ENCODE measurements around the gene P2RX3.
"Not testable (repeated sequence)": the region's sequence is repeated elsewhere in the genome, so short reads cannot be mapped to it uniquely, and the experiment has no call there.

Gene P2RX3

GRCh38 chr11:57353852-57354251 is 15.7 kb downstream of the P2RX3 start:
- DNase-seq, result no peak

GRCh38 chr11:57354699-57355098 is 16.5 kb downstream of the P2RX3 start:
- DNase-seq, result no peak

- DNase-seq, result no peak
Measured at GRCh38 chr11:57356268-57356667, 18.1 kb downstream of the P2RX3 start.

- DNase-seq, result no peak
Measured at GRCh38 chr11:57357310-57357709, 19.2 kb downstream of the P2RX3 start.

GRCh38 chr11:57357856-57358255 is 19.7 kb downstream of the P2RX3 start:
- no peak for DNase-seq

GRCh38 chr11:57358543-57358961 is 20.4 kb downstream of the P2RX3 start:
- no peak for DNase-seq

GRCh38 chr11:57358991-57359390 is 20.8 kb downstream of the P2RX3 start:
- DNase-seq, result no peak

- DNase-seq, result no peak
Measured at GRCh38 chr11:57359396-57359795, 21.2 kb downstream of the P2RX3 start.

- DNase-seq, result no peak
Measured at GRCh38 chr11:57359896-57360690, 21.9 kb downstream of the P2RX3 start.

GRCh38 chr11:57360991-57361390 is 22.8 kb downstream of the P2RX3 start:
- DNase-seq, result no peak

GRCh38 chr11:57361420-57361819 is 23.3 kb downstream of the P2RX3 start:
- DNase-seq, result not testable (repeated sequence)

- DNase-seq, result no peak
Measured at GRCh38 chr11:57361926-57362325, 23.8 kb downstream of the P2RX3 start.

GRCh38 chr11:57363131-57364080 is 25.3 kb downstream of the P2RX3 start:
- DNase-seq, result no peak

- no peak for DNase-seq
Measured at GRCh38 chr11:57364851-57365660, 26.9 kb downstream of the P2RX3 start.

GRCh38 chr11:57368106-57368844 is 30.1 kb downstream of the P2RX3 start:
- DNase-seq, result peak; percentile 19

- DNase-seq, result no peak
Measured at GRCh38 chr11:57368845-57369232, 30.7 kb downstream of the P2RX3 start.

GRCh38 chr11:57370251-57370650 is 32.1 kb downstream of the P2RX3 start:
- no peak for DNase-seq

GRCh38 chr11:57370941-57371340 is 32.8 kb downstream of the P2RX3 start:
- DNase-seq, result no peak

- DNase-seq, result no peak
Measured at GRCh38 chr11:57373146-57373545, 35.0 kb downstream of the P2RX3 start.

GRCh38 chr11:57374966-57375365 is 36.8 kb downstream of the P2RX3 start:
- DNase-seq, result no peak

- DNase-seq, result no peak
Measured at GRCh38 chr11:57375490-57375889, 37.3 kb downstream of the P2RX3 start.
